Mucosa of gallbladder (tissue), 1 donor: ENCODE data around the gene PTPRE. TPM values are rescaled to one million over a fixed set of nuclear protein-coding genes. Genes with fewer than 3 reads are reported as not detected.
A peak's percentile ranks its signal among the peaks of the same experiment; 100 is the strongest.

Experiments used
- DNase-seq: peaks from one replicate; pipeline ENCODE4 v3.0.0-alpha.2; 2020; ENCODE audit warnings: low spot score
- total RNA-seq: library from RNA; stranded (reverse); gene quantifications from one replicate; pipeline ENCODE4 v1.2.1, GENCODE V29; 2021
- donor health status: DM: no; HTN: no; CAD: no.

The PTPRE gene
- total RNA-seq, 1 donor from 2014 or later, result 25.1 TPM

GRCh38 chr10:127926455-127926854 is 19.6 kb downstream of the PTPRE start:
- no peak for DNase-seq

- DNase-seq, result no peak
Observed at GRCh38 chr10:127928021-127928806, 21.3 kb downstream of the PTPRE start.

GRCh38 chr10:127932521-127933270 is 25.8 kb downstream of the PTPRE start:
- no peak for DNase-seq

GRCh38 chr10:127933271-127933670 is 26.4 kb downstream of the PTPRE start:
- DNase-seq, result no peak

- no peak for DNase-seq
Observed at GRCh38 chr10:127934383-127934782, 27.5 kb downstream of the PTPRE start.

- no peak for DNase-seq
Observed at GRCh38 chr10:127935071-127935561, 28.2 kb downstream of the PTPRE start.

GRCh38 chr10:127937069-127937468 is 30.2 kb downstream of the PTPRE start:
- DNase-seq, result no peak

- no peak for DNase-seq
Observed at GRCh38 chr10:127937915-127938463, 31.1 kb downstream of the PTPRE start.

- DNase-seq, result no peak
Observed at GRCh38 chr10:127939786-127940330, 33.0 kb downstream of the PTPRE start.

- DNase-seq, result no peak
Observed at GRCh38 chr10:127940866-127941640, 34.1 kb downstream of the PTPRE start.

GRCh38 chr10:127942811-127943210 is 35.9 kb downstream of the PTPRE start:
- DNase-seq, result no peak

GRCh38 chr10:127943336-127943910 is 36.5 kb downstream of the PTPRE start:
- no peak for DNase-seq

- DNase-seq, result no peak
Observed at GRCh38 chr10:127944256-127944655, 37.4 kb downstream of the PTPRE start.

- peak; percentile 17 for DNase-seq
Observed at GRCh38 chr10:127945341-127945758, 38.4 kb downstream of the PTPRE start.

GRCh38 chr10:127945948-127946711 is 39.2 kb downstream of the PTPRE start:
- no peak for DNase-seq

- DNase-seq, result no peak
Observed at GRCh38 chr10:127947211-127947610, 40.3 kb downstream of the PTPRE start.

GRCh38 chr10:127948791-127949190 is 41.9 kb downstream of the PTPRE start:
- no peak for DNase-seq

- no peak for DNase-seq
Observed at GRCh38 chr10:127949831-127950230, 42.9 kb downstream of the PTPRE start.

GRCh38 chr10:127951861-127952574 is 45.1 kb downstream of the PTPRE start:
- DNase-seq, result no peak

GRCh38 chr10:127952575-127952869 is 45.6 kb downstream of the PTPRE start:
- no peak for DNase-seq
